Neural crest cell (in vitro differentiated cells): ENCODE data around the gene PCNX1. TPM values are rescaled to one million over a fixed set of nuclear protein-coding genes. Genes with fewer than 3 reads are reported as not detected.
"Not testable (repeated sequence)": the region's sequence is repeated elsewhere in the genome, so short reads cannot be mapped to it uniquely, and the experiment has no call there.

Experiments
- DNase-seq: peaks from one replicate; pipeline ENCODE4 v3.0.0; 2021; ENCODE audit warnings: low read depth, mixed read lengths, low spot score
- H3K27ac Mint-ChIP-seq: one replicate; pipeline ENCODE4 v1.8.0; 2021; ENCODE audit warnings: mild to moderate bottlenecking, mixed read lengths; ENCODE audit not compliant: unreplicated experiment
- H3K27me3 Mint-ChIP-seq: 2 replicates; pipeline ENCODE4 v1.8.0; 2021; ENCODE audit warnings: low read depth, mild to moderate bottlenecking, mixed read lengths
- H3K36me3 Mint-ChIP-seq: 2 replicates; pipeline ENCODE4 v1.8.0; 2021; ENCODE audit warnings: low read depth, mild to moderate bottlenecking, mixed read lengths
- H3K4me1 Mint-ChIP-seq: 2 replicates; pipeline ENCODE4 v1.8.0; 2021; ENCODE audit warnings: mixed read lengths
- H3K4me3 Mint-ChIP-seq: one replicate; pipeline ENCODE4 v1.8.0; 2021; ENCODE audit warnings: mild to moderate bottlenecking, mixed read lengths
- H3K9me3 Mint-ChIP-seq: 2 replicates; pipeline ENCODE4 v1.8.0; 2021; ENCODE audit warnings: mixed read lengths
- CTCF ChIP-seq: fragments of 200-600 bp; sonication (generic); conservative IDR thresholded peaks from 2 replicates; pipeline ENCODE4 v1.5.0; 2021; ENCODE audit warnings: antibody characterized with exemption, mild to moderate bottlenecking
- total RNA-seq: library from RNA; stranded (reverse); gene quantifications from 2 replicates; pipeline ENCODE4 v1.2.1, GENCODE V29; 2021

Gene PCNX1
- total RNA-seq, 1 donor from 2014 or later = 50.3 TPM

GRCh38 chr14:70931008-70931407, 23.7 kb downstream of the PCNX1 start:
- Mint-ChIP-seq H3K36me3 (no peaks in the 10 kb centered on the region), H3K27me3 (no peaks in the 10 kb centered on the region), H3K4me3 (no peak overlapping the region), H3K9me3 (no peaks in the 10 kb centered on the region), H3K27ac (no peak overlapping the region), H3K4me1 (peaks cover 12% of the 10 kb centered on the region)
- TF ChIP-seq CTCF = no peak
- DNase-seq = no peak

GRCh38 chr14:70934084-70934483, 26.8 kb downstream of the PCNX1 start:
- no peak for DNase-seq
- Mint-ChIP-seq H3K4me3 (no peak overlapping the region), H3K4me1 (peaks cover 10% of the 10 kb centered on the region), H3K27me3 (no peaks in the 10 kb centered on the region), H3K36me3 (peaks cover 19% of the 10 kb centered on the region), H3K9me3 (peaks cover 2% of the 10 kb centered on the region), H3K27ac (no peak overlapping the region)
- no peak for TF ChIP-seq CTCF

GRCh38 chr14:70934502-70935134, 27.4 kb downstream of the PCNX1 start:
- H3K4me1 Mint-ChIP-seq = peaks cover 6% of the 10 kb centered on the region
- TF ChIP-seq CTCF = no peak
- no peak for DNase-seq
- peaks cover 6% of the 10 kb centered on the region for H3K9me3 Mint-ChIP-seq
- H3K4me3 Mint-ChIP-seq = no peak overlapping the region
- peaks cover 25% of the 10 kb centered on the region for H3K36me3 Mint-ChIP-seq
- no peaks in the 10 kb centered on the region for H3K27me3 Mint-ChIP-seq
- H3K27ac Mint-ChIP-seq = no peak overlapping the region

- no peak for DNase-seq
- Mint-ChIP-seq H3K4me3 (no peak overlapping the region), H3K27me3 (no peaks in the 10 kb centered on the region), H3K36me3 (peaks cover 30% of the 10 kb centered on the region), H3K9me3 (peaks cover 9% of the 10 kb centered on the region), H3K27ac (no peak overlapping the region), H3K4me1 (peaks cover 6% of the 10 kb centered on the region)
- TF ChIP-seq CTCF = no peak
Observed at GRCh38 chr14:70935135-70935534, 27.9 kb downstream of the PCNX1 start.

- not testable (repeated sequence) for H3K4me3 Mint-ChIP-seq
- H3K36me3 Mint-ChIP-seq = peaks cover 70% of the 10 kb centered on the region
- H3K9me3 Mint-ChIP-seq = peaks cover 30% of the 10 kb centered on the region
Observed at GRCh38 chr14:70939693-70940092, 32.4 kb downstream of the PCNX1 start.

GRCh38 chr14:70941637-70942341, 34.5 kb downstream of the PCNX1 start:
- Mint-ChIP-seq H3K9me3 (peaks cover 34% of the 10 kb centered on the region), H3K36me3 (peaks cover 76% of the 10 kb centered on the region)
- not testable (repeated sequence) for H3K27ac Mint-ChIP-seq, H3K27me3 Mint-ChIP-seq, H3K4me3 Mint-ChIP-seq, H3K4me1 Mint-ChIP-seq, DNase-seq

More at GRCh38 chr14:70939693-70940092, 32.4 kb downstream of the PCNX1 start:
- not testable (repeated sequence) for H3K27me3 Mint-ChIP-seq, H3K27ac Mint-ChIP-seq, H3K4me1 Mint-ChIP-seq, DNase-seq
